Measurements from ENCODE around the gene HIVEP3.

The HIVEP3 gene

DNA sequence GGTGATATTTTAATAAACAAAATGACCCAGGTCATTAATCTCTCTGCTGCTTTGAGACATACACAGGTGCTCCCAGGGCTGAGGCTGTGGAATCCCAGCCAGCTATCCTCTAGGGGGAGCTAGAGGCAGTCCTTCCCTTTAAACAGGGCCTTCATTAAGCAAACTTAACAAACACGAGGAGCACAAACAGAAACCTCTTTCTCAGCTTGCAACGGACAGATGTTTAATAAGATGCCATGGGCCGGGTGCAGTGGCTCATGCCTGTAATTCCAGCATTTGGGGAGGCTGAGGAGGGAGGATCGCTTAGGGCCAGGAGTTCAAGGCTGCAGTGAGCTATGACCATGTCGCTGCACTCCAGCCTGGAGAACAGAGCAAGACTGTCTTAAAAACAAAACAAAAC is 106.7 kb downstream of the HIVEP3 start:
- peak; percentile 23 for DNase-seq (ENCODE audit: low spot score)

DNA sequence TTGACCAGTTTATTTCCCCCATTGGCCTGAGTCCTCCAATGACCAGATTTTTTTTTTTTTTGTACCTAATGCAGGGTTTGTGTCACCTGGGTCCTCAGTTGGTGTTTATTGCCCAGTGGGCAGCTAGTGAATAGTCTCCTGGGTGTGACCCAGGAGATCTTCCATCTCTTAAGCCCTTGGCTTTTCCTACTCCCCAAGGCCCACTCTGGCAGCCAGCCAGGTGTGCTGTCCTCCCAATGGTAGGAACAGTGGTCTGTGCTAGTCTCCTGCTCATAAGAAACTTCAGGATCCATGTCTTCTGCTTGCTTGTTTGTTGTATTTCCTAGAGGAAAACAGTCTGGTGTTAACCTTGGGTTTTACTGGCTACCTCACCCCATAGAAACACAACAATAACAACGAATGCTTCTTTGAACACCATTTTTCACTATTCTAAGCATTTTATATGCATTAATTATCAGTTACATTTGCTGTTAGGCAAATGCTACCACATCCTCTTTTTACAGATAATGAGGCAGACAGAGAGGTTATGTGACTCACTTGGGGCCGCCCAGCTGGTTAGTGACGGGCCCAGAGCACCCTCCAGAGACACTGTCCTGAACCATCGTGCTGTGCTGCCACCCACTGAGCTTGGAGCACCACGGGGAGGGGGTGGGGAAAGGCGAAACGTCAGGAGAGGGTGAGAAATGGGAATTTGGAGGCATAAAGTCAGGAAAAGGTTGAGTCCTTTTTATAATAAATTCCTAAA is 107.5 kb downstream of the HIVEP3 start:
- DNase-seq (ENCODE audit: low spot score), result no peak

DNA sequence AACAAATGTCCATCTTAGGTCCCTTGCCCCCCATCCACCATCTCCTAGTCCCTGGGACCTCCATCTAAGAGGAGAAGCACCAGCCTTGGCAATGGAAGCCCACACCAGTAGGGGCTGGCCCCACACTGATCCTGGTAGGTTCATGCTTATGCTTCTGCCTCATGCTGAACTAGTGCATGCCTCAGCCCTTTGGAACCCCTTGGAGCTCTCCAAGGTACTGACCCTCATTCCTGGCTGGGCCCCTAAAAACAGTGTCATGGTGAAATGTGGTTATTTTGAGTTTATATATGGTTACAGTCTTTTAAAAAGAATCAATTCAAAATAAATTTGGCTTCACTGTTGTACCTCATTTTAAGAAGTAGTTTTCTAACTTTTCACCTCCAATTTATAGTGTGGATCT is 108.3 kb downstream of the HIVEP3 start:
- DNase-seq (ENCODE audit: low spot score), result no peak

DNA sequence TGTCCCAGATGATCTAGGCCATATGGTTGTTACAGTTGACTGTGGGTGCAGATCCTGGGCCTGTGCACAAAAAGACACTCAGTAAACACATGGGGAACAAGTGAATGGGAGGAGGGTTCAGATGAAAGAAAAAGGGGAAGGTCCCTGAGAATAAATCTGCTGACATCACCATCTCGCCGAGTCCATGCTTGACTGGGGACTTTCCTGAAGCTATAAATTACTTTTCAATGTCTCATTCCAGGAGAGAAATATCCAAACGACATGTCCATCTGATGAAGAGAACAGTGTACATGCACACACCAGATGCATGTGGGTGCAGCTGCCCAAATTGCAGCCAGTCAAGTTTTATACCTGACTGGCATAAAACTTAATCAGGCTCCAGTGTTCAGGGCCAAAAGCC is 109.0 kb downstream of the HIVEP3 start:
- no peak for DNase-seq (ENCODE audit: low spot score)

DNA sequence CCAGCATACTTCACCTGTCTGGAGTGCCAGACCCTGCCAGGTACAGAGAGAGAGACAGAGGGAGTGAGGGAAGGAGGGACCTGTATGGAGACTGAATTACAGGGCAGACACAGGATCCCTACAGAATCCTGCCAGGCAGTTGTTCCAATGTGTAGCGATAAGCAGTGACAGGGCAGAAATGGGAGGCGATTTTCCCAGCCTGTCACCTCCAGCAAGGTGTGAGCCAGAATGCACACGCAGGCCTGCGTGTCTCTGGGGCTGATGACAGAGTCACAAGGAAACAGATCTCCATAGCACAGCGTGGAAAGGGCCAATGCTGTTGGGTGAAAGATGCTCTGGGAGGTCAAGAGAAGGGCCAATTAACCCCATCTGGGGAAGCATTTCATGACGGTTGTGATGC is 111.3 kb downstream of the HIVEP3 start:
- DNase-seq (ENCODE audit: low spot score), result no peak

DNA sequence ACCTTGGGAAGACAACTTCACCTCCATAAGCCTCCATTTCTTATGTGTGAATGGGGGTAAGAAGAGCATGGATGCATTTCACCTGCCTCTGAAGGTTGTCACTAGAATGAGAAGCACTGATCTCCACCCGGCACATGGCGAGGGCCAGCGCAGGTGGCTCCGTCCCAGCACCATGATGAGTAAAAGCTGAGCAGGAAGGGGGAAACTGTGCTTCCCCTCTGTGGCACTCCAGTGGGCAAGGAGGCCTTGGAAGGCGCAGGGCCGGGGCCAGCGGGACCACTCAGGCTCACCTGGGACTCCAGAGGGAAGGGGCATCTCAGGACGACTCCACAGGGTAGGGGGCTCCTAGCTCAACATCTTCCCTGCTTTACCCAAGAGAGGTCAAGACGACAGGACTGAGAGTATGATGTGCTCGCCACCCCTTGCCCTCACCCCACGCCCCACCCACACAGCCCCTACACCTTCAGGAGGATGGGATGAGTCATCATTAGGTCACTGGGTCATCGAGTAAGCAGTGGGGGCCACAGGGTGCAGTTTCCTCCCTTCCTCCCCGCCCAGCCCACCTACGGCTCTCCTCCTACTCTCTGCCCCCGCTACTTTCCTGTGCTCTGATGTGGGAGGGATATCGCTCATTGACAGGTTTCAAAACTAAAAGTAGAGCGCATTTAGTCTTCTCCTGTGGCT is 112.1 kb downstream of the HIVEP3 start:
- no peak for DNase-seq (ENCODE audit: low spot score)

DNA sequence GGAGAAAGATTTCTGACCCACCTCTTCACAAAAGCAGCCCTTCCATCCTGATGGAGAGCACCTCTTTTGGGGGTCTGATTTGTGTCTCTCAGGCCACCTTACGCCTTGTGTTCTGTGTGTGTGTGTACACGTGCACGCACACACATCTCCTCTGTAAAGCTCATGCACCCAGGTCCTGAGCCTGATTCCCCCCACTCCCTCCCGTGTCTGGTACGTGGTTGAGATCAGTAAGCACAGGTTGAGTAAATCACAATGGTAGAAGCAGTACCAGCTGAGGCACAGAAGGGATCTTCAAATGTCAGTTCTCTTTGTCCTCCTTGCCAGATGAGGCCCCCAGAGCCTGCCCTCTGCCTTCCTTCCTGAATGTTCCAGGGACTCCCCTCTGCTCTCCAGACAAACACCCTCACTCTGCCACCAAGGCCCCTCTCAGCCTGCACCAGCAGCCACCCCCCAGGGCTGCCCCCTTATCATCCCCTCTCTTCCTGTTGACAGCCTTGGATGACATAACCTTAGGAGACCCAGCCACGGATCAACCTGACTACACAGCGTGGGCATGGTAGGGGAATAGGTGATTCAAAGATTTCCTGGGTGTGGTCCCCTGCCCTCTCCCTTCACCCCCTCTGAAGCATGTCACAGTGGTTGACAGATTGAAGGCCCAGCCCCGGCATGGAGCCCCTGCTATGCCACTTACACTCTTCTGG is 112.8 kb downstream of the HIVEP3 start:
- no peak for DNase-seq (ENCODE audit: low spot score)

DNA sequence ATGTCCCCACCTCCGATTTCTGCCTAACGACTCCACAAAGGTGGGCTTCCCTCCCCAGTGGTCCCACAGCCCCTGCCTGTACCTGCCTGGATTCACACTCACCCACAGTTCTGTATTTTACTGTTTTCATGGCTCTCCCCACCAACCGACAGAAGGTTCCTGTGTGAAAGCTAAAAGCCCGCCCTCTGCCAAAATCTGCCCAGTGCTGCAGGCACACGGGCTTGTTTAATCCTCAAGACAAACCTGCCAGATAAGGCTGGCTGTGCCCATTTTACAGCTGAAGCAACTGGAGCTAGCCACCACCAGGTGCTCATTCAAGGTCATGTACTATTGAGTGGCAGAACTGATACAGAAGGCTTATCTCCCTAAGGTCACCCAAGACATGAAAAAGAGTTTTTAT is 114.5 kb downstream of the HIVEP3 start:
- no peak for DNase-seq (ENCODE audit: low spot score)

DNA sequence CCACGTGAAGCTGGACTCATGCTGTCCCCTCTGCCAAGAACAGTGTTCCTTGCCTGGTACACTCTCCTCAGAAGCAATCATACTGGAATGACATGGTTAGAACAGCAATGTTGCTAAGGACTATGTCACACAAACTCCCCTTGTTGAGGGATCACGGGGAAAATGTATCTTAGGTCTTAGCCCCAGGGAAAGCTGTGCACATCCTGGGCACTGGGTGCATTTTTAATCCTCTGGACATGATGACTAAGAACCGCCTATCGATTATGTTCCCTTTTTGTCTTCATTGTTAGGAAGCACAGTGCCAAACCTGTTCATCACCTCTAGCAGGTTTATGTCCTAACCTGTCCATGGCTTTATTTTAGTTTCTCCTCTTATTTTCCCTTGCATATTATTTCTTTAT is 115.1 kb downstream of the HIVEP3 start:
- no peak for DNase-seq (ENCODE audit: low spot score)

DNA sequence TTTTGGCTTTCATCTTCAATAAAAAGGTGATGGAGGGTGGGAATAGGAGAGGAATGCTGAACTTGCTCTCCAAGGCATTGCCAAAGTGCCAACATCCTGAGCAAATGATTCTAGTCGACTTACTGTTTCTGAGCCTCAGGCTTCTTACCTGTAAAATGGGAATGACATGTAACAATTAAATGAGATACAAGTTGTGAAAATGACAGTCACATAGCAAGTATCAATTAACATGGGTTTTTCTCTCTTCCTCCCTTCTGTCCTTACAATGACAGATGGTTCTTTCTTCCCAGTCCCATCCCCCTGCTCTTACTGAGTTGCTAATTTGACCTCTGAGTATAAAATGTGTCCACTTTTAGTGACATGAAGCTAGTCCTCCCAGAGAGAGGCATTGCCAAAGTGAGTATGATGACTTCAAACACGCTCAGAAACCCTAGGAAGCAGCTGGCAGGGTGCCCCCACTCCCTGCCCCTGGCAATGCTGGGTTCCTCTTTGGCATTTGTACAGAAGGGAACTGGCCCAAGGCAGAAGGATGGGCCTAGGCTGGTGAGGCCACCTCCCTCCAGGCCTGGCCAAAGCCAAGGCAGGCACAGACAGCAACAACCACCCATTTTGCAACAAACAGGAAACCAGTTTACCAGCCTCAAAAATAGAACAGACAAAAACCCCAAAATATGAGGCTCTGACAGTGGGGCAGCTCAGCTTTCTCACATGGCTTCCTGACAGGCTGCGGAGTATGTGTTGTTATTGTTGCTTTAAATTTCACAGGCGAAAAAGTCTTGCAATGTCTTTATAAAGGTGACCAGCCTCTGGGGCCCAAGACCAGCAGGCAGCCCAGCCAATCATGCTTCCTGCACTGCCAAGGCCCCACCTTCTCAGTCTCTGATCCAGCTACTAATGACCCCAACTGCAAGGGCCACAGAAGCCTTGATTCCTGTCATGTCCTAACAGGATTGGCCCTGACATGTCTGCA is 115.9 kb downstream of the HIVEP3 start:
- DNase-seq (ENCODE audit: low spot score), result no peak

DNA sequence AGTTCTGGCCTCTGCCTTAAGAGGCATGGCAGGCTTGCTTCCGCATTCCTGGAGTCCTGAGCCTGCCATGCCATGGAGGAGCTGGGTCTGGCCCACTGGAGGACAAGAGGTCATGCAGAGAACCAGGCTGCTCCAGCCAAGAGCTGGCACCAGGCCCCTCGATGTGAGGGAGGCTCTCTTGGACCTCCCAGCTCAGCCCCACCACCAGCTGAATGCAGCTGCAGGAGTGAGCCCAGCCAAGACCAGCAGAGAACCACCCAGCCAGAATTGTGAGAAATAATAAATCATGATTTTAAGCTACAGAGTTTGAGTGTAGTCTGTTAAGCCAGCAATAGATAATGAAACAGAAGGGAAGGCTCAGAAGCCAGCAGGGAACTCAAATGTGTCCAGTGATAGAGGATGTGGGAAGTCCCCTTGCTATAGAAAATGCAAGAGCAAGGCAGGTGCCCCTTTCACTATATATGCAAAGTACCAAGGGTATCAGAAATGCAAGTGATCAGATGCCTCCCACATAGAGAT is 118.4 kb downstream of the HIVEP3 start:
- no peak for DNase-seq (ENCODE audit: low spot score)

DNA sequence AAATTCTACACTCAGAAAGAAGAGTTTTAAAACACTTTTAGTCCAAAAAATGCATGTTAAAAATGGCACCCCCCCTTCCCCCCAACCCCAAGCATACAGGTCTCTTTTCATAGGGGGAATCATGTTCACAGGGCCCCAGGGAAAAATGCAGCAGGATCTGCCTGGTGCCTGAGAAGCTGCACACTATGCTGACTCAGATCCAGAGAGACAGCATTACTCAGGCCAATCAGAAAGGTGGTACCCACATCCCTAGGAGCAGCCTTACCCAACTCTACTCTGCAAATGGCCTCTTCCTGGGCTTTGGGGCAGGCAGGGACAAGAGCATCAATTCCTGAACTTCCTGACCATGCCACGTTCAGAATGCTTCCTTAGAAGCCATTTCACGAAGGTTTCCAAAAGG is 119.0 kb downstream of the HIVEP3 start:
- no peak for DNase-seq (ENCODE audit: low spot score)

DNA sequence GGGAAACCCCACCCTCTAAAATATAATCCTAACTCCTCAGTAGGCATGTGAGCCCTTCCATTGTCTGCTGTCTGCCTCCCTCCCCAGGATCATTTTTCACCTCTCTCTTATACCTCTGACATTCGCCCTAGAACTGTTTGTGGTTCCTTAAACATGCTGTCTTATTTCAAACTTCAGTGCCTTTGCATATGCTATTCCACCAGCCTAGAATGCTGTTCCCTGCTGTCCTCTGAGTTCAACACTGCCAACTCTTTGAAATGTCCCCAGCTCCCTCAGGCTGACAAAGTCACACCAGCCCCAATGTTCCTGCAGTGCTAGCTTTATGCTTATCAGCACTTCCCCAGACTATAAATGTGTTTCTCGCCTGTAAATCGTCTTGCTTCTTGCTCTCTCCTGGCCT is 119.5 kb downstream of the HIVEP3 start:
- DNase-seq (ENCODE audit: low spot score), result no peak

DNA sequence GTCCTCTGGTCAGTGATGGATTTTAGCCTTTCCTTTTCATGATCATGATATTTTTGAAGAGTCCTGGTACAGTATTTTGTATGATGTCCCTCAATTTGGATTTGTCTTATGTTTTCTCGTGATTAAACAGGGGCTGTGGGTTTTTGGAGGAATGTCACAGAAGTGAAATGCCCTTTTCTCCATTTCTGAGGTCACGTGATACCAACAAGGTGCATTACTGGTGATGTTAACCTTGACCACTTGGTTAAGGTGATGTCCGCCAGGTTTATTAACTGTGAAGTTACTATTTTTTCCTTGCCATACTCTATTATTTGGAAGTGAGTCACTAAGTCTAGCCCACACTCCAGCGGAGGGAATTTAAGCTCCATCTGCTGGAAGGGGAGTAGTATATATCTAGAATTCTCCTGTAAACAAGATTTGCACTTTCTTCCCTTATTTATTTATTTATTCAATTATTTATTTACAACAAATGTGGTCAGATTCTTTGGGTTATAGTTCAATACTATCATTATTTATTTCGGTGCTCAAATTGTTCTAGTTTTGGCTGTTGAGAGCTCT is 123.4 kb downstream of the HIVEP3 start:
- DNase-seq (ENCODE audit: low spot score), result peak; percentile 16

DNA sequence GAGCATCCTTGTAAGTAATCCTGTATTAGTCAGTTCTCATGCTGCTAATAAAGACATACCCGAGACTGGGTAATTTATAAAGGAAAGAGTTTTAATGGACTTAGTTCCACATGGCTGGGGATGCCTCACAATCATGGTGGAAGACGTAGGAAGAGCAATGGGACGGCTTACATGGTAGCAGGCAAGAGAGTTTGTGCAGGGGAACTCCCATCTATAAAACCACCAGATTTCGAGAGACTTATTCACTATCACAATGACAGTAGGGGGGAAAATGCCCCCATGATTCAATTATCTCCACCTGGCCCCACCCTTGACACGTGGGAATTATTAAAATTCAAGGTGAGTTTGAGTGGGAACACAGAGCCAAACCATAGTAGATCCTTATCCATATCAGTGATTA is 124.7 kb downstream of the HIVEP3 start:
- no peak for DNase-seq (ENCODE audit: low spot score)

DNA sequence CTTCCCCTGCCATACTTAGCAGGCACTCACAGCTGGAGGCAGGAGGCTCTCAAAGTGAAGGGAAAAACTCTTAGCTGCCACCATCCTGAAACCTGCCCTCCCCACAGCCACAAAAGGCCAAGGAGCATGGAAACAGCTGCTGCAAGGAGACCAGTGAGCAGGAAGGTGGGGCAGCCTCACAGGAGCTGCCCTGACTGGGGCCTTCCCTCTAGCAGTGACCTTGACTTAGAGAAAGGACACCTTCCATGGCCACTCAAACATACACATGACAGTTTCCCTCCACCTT is 126.3 kb downstream of the HIVEP3 start:
- DNase-seq (ENCODE audit: low spot score), result no peak

DNA sequence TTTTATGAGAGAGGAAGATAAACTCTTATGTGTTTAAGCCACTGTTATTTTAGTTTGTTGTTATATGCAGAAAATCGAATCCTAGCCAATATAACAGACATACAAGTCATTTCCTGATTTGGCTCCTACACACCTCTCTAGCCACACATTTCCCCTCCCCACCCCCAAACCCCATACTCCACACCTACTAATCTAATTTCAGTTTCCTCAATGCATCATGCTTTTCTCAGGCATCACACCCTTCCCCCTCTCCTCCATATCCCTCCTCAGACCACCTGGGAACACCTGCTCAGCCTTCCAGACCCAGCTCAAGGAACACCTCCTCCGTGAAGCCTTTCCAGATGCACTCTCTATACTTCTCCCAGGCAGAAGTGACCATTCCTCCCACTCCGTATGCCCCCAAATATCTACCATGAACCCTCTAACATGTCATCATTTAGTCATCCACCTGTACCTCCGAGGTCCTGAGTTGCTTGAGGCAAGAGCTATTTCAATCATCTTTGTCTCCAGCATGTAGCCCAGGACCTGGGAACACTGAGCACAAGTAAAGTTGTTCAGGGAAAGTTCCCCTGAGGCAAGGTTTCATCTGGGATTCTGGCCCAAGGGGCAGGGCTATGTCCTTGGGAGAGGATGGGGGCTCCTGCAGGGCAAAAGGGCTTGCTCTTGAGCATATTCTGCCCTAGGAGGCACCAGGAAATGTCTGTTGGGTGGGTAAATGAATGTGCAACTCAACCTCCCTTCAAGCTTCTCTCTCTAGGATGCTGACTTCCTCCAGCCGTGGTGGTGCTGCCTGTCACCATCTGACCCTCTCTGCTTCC is 126.8 kb downstream of the HIVEP3 start:
- DNase-seq (ENCODE audit: low spot score), result no peak

DNA sequence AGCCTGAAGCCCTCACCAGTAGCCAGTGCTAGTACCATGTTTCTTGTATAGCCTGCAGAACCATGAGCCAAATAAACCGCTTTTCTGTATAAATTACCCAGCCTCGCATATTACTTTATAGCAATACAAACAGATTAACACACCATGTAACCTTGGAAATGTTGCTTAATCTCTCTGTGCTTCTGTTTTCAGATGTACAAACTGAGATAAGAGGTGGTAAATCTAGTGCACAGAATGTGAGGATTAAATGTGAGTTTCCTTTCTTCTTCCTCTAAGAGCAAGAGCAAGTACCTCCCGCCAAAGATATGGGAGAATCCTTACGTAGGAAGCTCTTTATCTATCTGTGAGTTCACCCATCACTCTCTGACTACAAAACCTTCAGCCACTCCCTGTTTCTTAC is 128.4 kb downstream of the HIVEP3 start:
- no peak for DNase-seq (ENCODE audit: low spot score)

DNA sequence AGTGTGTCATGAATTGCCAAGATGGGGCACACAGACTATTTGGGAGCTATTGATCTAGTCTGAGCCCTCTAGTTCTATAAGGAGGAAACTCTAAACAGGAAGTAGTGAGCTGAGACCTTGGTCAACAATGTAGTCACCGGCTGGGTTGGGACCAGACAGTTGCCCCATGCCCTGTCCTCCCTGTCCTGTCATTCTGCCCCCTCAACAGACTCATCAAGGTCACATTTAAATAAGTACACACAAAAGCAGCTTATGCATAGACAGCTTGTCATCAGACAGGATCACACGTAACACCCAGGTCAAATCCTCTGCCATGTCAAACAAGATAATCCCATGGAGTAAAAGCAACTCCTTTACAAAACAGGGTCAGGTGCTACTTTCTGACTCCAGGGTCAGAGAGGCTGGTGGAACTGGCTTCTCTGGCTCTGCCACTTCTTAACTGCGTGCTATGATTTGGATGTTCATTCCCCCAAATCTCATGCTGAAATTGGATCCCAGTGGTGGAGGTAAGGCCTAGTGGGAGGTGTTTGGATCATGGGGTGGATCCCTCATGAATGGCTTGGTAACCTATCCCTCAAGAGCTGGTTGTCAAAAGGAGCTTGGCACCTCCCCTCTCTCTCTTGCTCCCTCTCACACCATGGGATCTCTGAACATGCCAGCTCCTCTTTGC is 128.9 kb downstream of the HIVEP3 start:
- DNase-seq (ENCODE audit: low spot score), result no peak

DNA sequence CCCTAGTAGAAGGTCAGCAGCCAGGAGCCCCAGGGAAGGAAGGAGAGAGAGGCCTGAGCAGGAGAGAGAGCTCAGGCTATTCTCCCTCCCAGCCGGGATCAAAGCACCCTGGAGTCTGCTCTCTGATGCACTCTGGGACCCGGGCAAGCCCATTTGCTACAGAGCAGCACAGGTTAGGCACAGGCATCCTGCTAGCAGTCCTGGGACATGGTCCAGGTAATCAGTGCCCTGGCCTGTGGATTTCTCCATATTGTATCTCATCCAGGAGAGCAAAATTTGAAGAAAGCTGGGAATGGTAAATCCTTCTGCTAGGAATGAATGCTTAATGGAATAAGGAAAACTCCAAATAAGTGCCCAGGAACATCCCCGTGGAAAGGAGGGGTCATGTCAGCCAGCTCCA is 130.3 kb downstream of the HIVEP3 start:
- no peak for DNase-seq (ENCODE audit: low spot score)
